Vagina (tissue), 2 donors: Measurements from ENCODE around the gene CYP4V2. TPM values are rescaled to one million over a fixed set of nuclear protein-coding genes. Genes with fewer than 3 reads are reported as not detected.
A peak's percentile ranks its signal among the peaks of the same experiment; 100 is the strongest.

Source experiments
- DNase-seq, 2 donors: peaks; one replicate each; pipeline ENCODE4 v3.0.0-alpha.2; 2017; ENCODE audit errors: extremely low spot score in 2 of 2
- H3K27ac ChIP-seq: fragments of 200-600 bp; sonication (generic); one replicate; pipeline ENCODE4 v1.5.1; 2019
- H3K27me3 ChIP-seq: fragments of 200-600 bp; sonication (generic); one replicate; pipeline ENCODE4 v1.5.1; 2019
- H3K36me3 ChIP-seq, 2 donors: fragments of 200-600 bp; sonication (generic); one replicate each; pipeline ENCODE4 v1.5.1; 2017 to 2019
- H3K4me1 ChIP-seq: fragments of 200-600 bp; sonication (generic); one replicate; pipeline ENCODE4 v1.5.1; 2019
- H3K4me3 ChIP-seq, 2 donors: fragments of 200-600 bp; sonication (generic); 1 replicate in 1 of 2; 2 replicates in 1 of 2; pipeline ENCODE4 v1.5.1; 2016 to 2019
- H3K9me3 ChIP-seq: fragments of 200-600 bp; sonication (generic); one replicate; pipeline ENCODE4 v1.5.1; 2019
- CTCF ChIP-seq, 3 experiments: fragments of 450-650 bp in 2 of 3; fragments of 200-600 bp in 1 of 3; sonication (generic) in 1 of 3; IDR thresholded peaks; one replicate each; pipeline ENCODE4 v1.5.1; 2017 to 2019; ENCODE audit warnings: antibody characterized with exemption in 3 of 3, mild to moderate bottlenecking in 2 of 3, moderate library complexity in 2 of 3
- POLR2A ChIP-seq, 2 donors: fragments of 450-650 bp; IDR thresholded peaks; one replicate each; pipeline ENCODE4 v1.6.1; 2017; ENCODE audit warnings: antibody characterized with exemption in 2 of 2, mild to moderate bottlenecking in 2 of 2, moderate library complexity in 2 of 2
- POLR2AphosphoS5 ChIP-seq, 2 donors: sonication (generic); formaldehyde crosslinking; IDR thresholded peaks; one replicate each; pipeline ENCODE4 v1.9.0; 2017; ENCODE audit warnings: antibody characterized with exemption in 2 of 2, mild to moderate bottlenecking in 2 of 2, low read depth in 1 of 2; ENCODE audit not compliant: insufficient read depth in 1 of 2
- intact Hi-C: fragments of 100-400 bp; cut with DNase I; formaldehyde crosslinking; loops from one replicate; pipeline ENCODE4 v1.15.1; 2023
- total RNA-seq: library from RNA; depleted of rRNA; stranded (reverse); fragments of >200 nt; gene quantifications from one replicate; pipeline ENCODE4 v1.2.3, GENCODE V29; 2016

CYP4V2 gene
- total RNA-seq, result 18.2 TPM

GRCh38 chr4:186191200-186192065, at the start of gene CYP4V2:
TSS of gene CYP4V2 (plus strand) at chr4:186191567. CDS start at chr4:186191824, 257 bp downstream.
- intact Hi-C loops, result no loop called here
- peak within 1 kb of the TSS; percentile 86 for H3K27ac ChIP-seq
- peaks cover 0 to 3% of the 10 kb centered on the region in 2 donors for H3K36me3 ChIP-seq
- no peaks in the 10 kb centered on the region for H3K9me3 ChIP-seq
- peaks cover 35% of the 10 kb centered on the region for H3K4me1 ChIP-seq
- no peaks in the 10 kb centered on the region for H3K27me3 ChIP-seq
- DNase-seq, result no peak
- H3K4me3 ChIP-seq, result peak within 1 kb of the TSS; percentile 63 to 95
- TF ChIP-seq POLR2AphosphoS5 (IDR thresholded peaks at IDR 0.05; ENCODE audit: insufficient read depth in 1 of 2, low read depth in 1 of 2) (peak; percentile 8 to 88), POLR2A (IDR thresholded peaks at IDR 0.05) (no peak), CTCF (IDR thresholded peaks at IDR 0.05) (no peak)

DNA sequence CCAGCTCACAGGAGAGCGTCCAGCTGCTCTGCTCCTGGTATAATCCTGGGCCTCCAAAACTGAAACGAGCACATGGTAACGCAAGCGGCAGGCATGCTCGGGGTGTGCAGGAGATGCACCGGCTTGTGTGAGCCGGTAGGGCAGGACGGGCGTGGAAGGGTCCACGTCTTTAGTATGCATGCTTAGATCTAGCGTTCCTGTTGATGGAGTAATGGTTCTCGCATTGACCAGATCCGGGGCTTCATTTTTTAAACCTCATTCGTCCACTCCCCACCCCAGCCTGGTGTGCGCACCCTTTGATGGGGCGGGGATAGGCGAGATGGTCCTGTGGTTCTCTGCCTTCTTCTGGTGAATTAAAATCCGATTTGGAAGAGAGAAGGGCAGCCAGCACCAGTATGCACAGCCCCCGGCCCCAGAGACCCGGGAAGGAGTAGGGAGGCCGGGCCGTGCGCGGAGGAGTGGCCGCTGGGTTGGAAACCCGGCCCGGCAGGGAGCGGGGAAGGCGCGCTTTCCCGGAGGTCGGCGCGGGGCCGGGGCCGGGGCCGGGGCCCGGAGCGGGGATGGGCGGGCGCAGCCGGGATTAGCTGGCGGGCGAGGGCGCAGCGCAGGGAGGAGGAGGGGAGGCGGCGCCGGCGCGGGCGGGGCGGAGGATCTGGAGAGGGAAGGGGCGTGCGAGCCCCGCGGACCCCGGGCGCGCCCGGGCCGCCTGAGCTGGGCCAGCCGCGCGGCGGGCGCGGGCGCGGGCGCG, 47.0 kb upstream of the CYP4V2 start:
- DNase-seq, result no peak
- peak overlapping the region; percentile 60 to 67 for H3K4me3 ChIP-seq
- no peaks in the 10 kb centered on the region for H3K9me3 ChIP-seq
- H3K27ac ChIP-seq, result peak overlapping the region; percentile 89
- H3K36me3 ChIP-seq, result no peaks in the 10 kb centered on the region
- H3K4me1 ChIP-seq, result peaks cover 8% of the 10 kb centered on the region
- intact Hi-C loops, result no loop called here
- H3K27me3 ChIP-seq, result no peaks in the 10 kb centered on the region
- TF ChIP-seq POLR2A (IDR thresholded peaks at IDR 0.05), result no peak
- peak in 1 of 3 experiments; percentile 13 for TF ChIP-seq CTCF (IDR thresholded peaks at IDR 0.05)
- peak in 1 of 2 donors; percentile 45 for TF ChIP-seq POLR2AphosphoS5 (IDR thresholded peaks at IDR 0.05; ENCODE audit: insufficient read depth in 1 of 2, low read depth in 1 of 2)

DNA sequence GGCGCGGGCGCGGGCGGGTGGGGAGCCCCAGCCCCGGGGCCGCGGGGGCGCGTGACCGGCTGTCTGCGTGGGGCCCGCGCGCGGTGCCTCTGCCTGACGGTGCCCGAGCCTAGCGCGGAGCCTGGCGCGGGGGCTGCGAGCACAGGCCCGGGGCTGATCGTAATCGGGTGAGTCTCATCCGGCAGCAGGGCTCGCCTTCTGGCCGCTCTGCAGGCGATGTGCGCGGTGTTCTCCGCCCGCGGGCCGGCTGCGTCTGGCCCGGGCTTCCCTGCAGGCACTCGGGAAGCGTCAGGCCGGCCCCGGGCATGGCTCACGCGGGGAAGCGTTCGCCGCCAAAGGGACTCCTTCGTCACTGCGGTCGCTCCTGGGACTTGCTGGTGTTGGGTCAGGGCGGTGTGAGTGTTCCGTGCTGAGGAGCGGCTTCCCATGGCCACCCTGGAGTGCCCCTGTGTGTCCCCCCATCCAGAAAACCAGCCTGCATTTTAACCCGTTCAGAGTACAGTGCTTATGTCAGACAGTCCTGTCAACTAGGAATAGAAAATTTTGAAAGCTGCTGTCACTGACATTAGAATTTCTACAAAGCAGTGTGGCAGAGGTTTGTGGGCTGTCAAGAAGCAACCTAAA, 46.3 kb upstream of the CYP4V2 start:
- DNase-seq, result no peak
- H3K9me3 ChIP-seq, result no peaks in the 10 kb centered on the region
- peak overlapping the region; percentile 87 for H3K27ac ChIP-seq
- peak in 1 of 2 donors; percentile 11 for TF ChIP-seq POLR2AphosphoS5 (IDR thresholded peaks at IDR 0.05; ENCODE audit: insufficient read depth in 1 of 2, low read depth in 1 of 2)
- TF ChIP-seq CTCF (IDR thresholded peaks at IDR 0.05), result no peak
- no peaks in the 10 kb centered on the region for H3K36me3 ChIP-seq
- intact Hi-C loops, result no loop called here
- peaks cover 8% of the 10 kb centered on the region for H3K4me1 ChIP-seq
- H3K27me3 ChIP-seq, result no peaks in the 10 kb centered on the region
- H3K4me3 ChIP-seq, result peak overlapping the region; percentile 60 to 67

DNA sequence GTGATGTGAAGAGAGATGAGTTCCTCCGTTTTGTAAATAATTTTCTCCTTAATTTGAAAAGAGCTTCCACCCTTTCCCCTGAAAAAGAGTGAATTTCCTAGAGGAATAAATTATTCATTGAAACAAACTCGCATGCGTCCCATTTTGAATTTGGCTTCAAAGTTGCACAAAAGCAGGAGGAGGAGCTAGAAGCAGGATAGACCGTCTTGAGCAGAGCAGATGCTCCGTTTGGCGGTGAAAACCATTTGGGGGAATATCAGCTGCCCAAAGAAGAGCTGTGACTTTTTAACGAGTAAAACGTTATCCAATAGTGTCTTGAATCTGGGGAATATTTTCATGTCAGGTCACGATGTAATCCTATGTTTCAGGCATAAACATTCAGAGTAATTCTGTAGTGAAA, 44.9 kb upstream of the CYP4V2 start:
- no peak overlapping the region for H3K27ac ChIP-seq
- no peak for TF ChIP-seq CTCF (IDR thresholded peaks at IDR 0.05)
- no peak for TF ChIP-seq POLR2A (IDR thresholded peaks at IDR 0.05)
- no peak for TF ChIP-seq POLR2AphosphoS5 (IDR thresholded peaks at IDR 0.05; ENCODE audit: insufficient read depth in 1 of 2, low read depth in 1 of 2)
- no peak for DNase-seq
- intact Hi-C loops, result no loop called here
- H3K27me3 ChIP-seq, result no peaks in the 10 kb centered on the region
- no peak overlapping the region for H3K4me3 ChIP-seq
- H3K4me1 ChIP-seq, result peaks cover 8% of the 10 kb centered on the region
- H3K9me3 ChIP-seq, result no peaks in the 10 kb centered on the region
- H3K36me3 ChIP-seq, result no peaks in the 10 kb centered on the region
